Measurements from ENCODE around the gene MORN4.

Gene MORN4

GRCh38 chr10:97675222-97675621, 41.9 kb upstream of the MORN4 start:
- H3K9me3 ChIP-seq (ENCODE audit: control insufficient read depth, insufficient read depth, low read depth, low read length): no peaks in the 10 kb centered on the region
- no peaks in the 10 kb centered on the region for H3K4me1 ChIP-seq (ENCODE audit: control insufficient read depth, insufficient read depth, low read length)
- peaks cover 19 to 72% of the 10 kb centered on the region in 2 experiments; a peak in 2 of 3 replicates for H3K36me3 ChIP-seq (ENCODE audit: control insufficient read depth in 2 of 2, insufficient read depth in 1 of 2, low read length in 2 of 2)
- H3K27ac ChIP-seq (ENCODE audit: extremely low read depth, low read depth, low read length): no peak overlapping the region
- no peak for TF ChIP-seq ZNF473 (tag by site-specific recombination; IDR thresholded peaks at IDR 0.05)
- TF ChIP-seq ZNF747 (tag by site-specific recombination; IDR thresholded peaks at IDR 0.05): no peak
- no peak for TF ChIP-seq ZBTB7A (tag by site-specific recombination; IDR thresholded peaks at IDR 0.05; ENCODE audit: low read depth)
- no peak for TF ChIP-seq KLF9 (tag by site-specific recombination; IDR thresholded peaks at IDR 0.05; ENCODE audit: low read depth)
- TF ChIP-seq ZNF354C (tag by site-specific recombination; IDR thresholded peaks at IDR 0.05; ENCODE audit: borderline replicate concordance, low read depth): no peak
- TF ChIP-seq ZNF391 (tag by site-specific recombination; IDR thresholded peaks at IDR 0.05; ENCODE audit: borderline replicate concordance, low read depth): no peak
- TF ChIP-seq ZNF596 (tag by site-specific recombination; IDR thresholded peaks at IDR 0.05): no peak
- TF ChIP-seq ZBTB26 (tag by site-specific recombination; optimal IDR thresholded peaks at IDR 0.05): no peak
- TF ChIP-seq ZNF768 (tag by site-specific recombination; IDR thresholded peaks at IDR 0.05): no peak
- no peak for TF ChIP-seq SP7 (tag by site-specific recombination; IDR thresholded peaks at IDR 0.05)
- ChIA-PET POLR2A (interaction anchor here (2.1 kb wide), 1 partner anchor 12 kb away, joined by 8 read pairs; the partner anchor contains the start of gene AVPI1), CTCF (interaction anchor here (1.3 to 7.4 kb wide), 5 partner anchors 8 to 58 kb away, joined by 6 to 119 read pairs (median 31); partner anchors contain the start of genes AVPI1 and ZFYVE27)
- no peak overlapping the region for H3K4me3 ChIP-seq (ENCODE audit: low read depth, low read length)

- no peaks in the 10 kb centered on the region for H3K4me1 ChIP-seq (ENCODE audit: control insufficient read depth, insufficient read depth, low read length)
- no peak overlapping the region for H3K4me3 ChIP-seq (ENCODE audit: low read depth, low read length)
- no peaks in the 10 kb centered on the region for H3K9me3 ChIP-seq (ENCODE audit: control insufficient read depth, insufficient read depth, low read depth, low read length)
- POLR2A ChIA-PET: interaction anchor here (0.6 to 2.1 kb wide), 2 partner anchors 13 to 237 kb away, joined by 3 to 8 read pairs; partner anchors contain the start of gene AVPI1
- CTCF ChIA-PET: interaction anchor here (0.5 to 7.4 kb wide), 5 partner anchors 9 to 543 kb away, joined by 3 to 119 read pairs (median 3); partner anchors contain the start of genes AVPI1 and ZFYVE27
- peaks cover 23 to 73% of the 10 kb centered on the region in 2 experiments; a peak in 2 of 3 replicates for H3K36me3 ChIP-seq (ENCODE audit: control insufficient read depth in 2 of 2, insufficient read depth in 1 of 2, low read length in 2 of 2)
- no peak for TF ChIP-seq ZNF354C (tag by site-specific recombination; IDR thresholded peaks at IDR 0.05; ENCODE audit: borderline replicate concordance, low read depth)
- peak; percentile 98 for TF ChIP-seq PRDM4 (tag by site-specific recombination; IDR thresholded peaks at IDR 0.05)
- no peak for TF ChIP-seq ZNF423 (tag by site-specific recombination; IDR thresholded peaks at IDR 0.05)
- TF ChIP-seq ZNF513 (tag by site-specific recombination; IDR thresholded peaks at IDR 0.05): no peak
- TF ChIP-seq KLF9 (tag by site-specific recombination; IDR thresholded peaks at IDR 0.05; ENCODE audit: low read depth): 0 out of 2 replicates have a peak, but pooled peaks have one; percentile 22
- no peak for TF ChIP-seq ZNF521 (tag by site-specific recombination; IDR thresholded peaks at IDR 0.05)
- H3K27ac ChIP-seq (ENCODE audit: extremely low read depth, low read depth, low read length): no peak overlapping the region
Measured at GRCh38 chr10:97673736-97674525, 40.6 kb upstream of the MORN4 start.
